ENCODE data around the gene ZDHHC9.

ZDHHC9 gene

GRCh38 chrX:129818123-129818522 lies 25.6 kb downstream of the ZDHHC9 start:
- no peak for DNase-seq

- DNase-seq: no peak
These were observed 29.9 kb downstream of the ZDHHC9 start for GRCh38 chrX:129813662-129814368.

- DNase-seq: no peak
These were observed 34.6 kb downstream of the ZDHHC9 start for GRCh38 chrX:129808829-129809796.

- DNase-seq: no peak
These were observed 35.4 kb downstream of the ZDHHC9 start for GRCh38 chrX:129808158-129808828.

GRCh38 chrX:129804806-129805205 lies 38.9 kb downstream of the ZDHHC9 start:
- no peak for DNase-seq

GRCh38 chrX:129802863-129803262 lies 40.8 kb downstream of the ZDHHC9 start:
- DNase-seq: no peak

- no peak for DNase-seq
These were observed 43.5 kb downstream of the ZDHHC9 start for GRCh38 chrX:129800186-129800585.

- no peak for DNase-seq
These were observed 44.8 kb downstream of the ZDHHC9 start for GRCh38 chrX:129798888-129799287.

GRCh38 chrX:129798456-129798855 lies 45.2 kb downstream of the ZDHHC9 start:
- DNase-seq: no peak

- DNase-seq: no peak
These were observed 46.3 kb downstream of the ZDHHC9 start for GRCh38 chrX:129797251-129797906.

- no peak for DNase-seq
These were observed 48.1 kb downstream of the ZDHHC9 start for GRCh38 chrX:129795584-129795983.

GRCh38 chrX:129793604-129794191 lies 50.0 kb downstream of the ZDHHC9 start:
- DNase-seq: no peak

- no peak for DNase-seq
These were observed 50.9 kb downstream of the ZDHHC9 start for GRCh38 chrX:129792586-129793291.

- DNase-seq: no peak
These were observed 51.6 kb downstream of the ZDHHC9 start for GRCh38 chrX:129791961-129792570.

- DNase-seq: no peak
These were observed 52.4 kb downstream of the ZDHHC9 start for GRCh38 chrX:129791336-129791735.

GRCh38 chrX:129790808-129791207 lies 52.9 kb downstream of the ZDHHC9 start:
- no peak for DNase-seq

GRCh38 chrX:129790146-129790545 lies 53.5 kb downstream of the ZDHHC9 start:
- DNase-seq: no peak

GRCh38 chrX:129788527-129788926 lies 55.2 kb downstream of the ZDHHC9 start:
- no peak for DNase-seq

- no peak for DNase-seq
These were observed 56.2 kb downstream of the ZDHHC9 start for GRCh38 chrX:129787336-129788055.

GRCh38 chrX:129786210-129786651 lies 57.5 kb downstream of the ZDHHC9 start:
- DNase-seq: no peak
